ENCODE results near the gene THAP8. TPM values are rescaled to one million over a fixed set of nuclear protein-coding genes. Genes with fewer than 3 reads are reported as not detected.

The THAP8 gene
- total RNA-seq, 1 experiment from 2014 or later = 3.6 TPM

- Histone ChIP-seq H3K36me3 (ENCODE audit: insufficient read depth, low read length) (peaks cover 28% of the 10 kb centered on the region; the same call in 1 of the 2 replicates), H3K27me3 (ENCODE audit: low read length) (no peaks in the 10 kb centered on the region), H3K9ac (ENCODE audit: low read length) (no peak overlapping the region), H3K4me1 (ENCODE audit: low read length) (no peaks in the 10 kb centered on the region), H3K9me2 (replicated peaks; ENCODE audit: insufficient read depth, low read length) (no peaks in the 10 kb centered on the region), H3K4me3 (ENCODE audit: low read length) (no peak overlapping the region), H3K27ac (ENCODE audit: low read length) (no peak overlapping the region), H4K20me1 (ENCODE audit: insufficient read depth, low read depth, low read length) (no peaks in the 10 kb centered on the region), H3K9me3 (ENCODE audit: low read length) (no peaks in the 10 kb centered on the region), H3K4me2 (ENCODE audit: low read depth, low read length, poor library complexity, severe bottlenecking) (no peak overlapping the region), H3K79me2 (ENCODE audit: low read length) (no peaks in the 10 kb centered on the region), H2AFZ (ENCODE audit: low read length) (no peak overlapping the region)
- DNase-seq = no peak
Observed at GRCh38 chr19:36093146-36093662, 39.1 kb upstream of the THAP8 start.

DNA sequence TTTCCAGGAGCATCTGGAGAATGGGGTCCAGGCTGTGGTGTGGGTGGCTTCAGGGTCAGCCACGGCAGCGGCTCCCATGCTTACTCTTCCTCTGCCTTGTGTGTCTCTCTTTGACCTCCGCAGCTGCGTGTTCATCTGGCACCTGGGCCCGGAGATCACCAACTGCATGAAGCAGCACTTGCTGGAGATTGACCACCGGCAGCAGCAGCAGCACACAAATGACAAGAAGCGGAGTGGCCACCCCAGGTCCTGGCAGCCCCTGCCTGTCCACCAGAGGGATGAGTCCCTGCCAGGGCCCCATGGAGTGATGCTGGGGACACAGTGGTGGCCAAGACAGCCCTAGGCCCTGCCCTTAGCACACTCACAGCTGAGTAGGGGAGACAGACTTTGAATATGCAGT, 38.5 kb upstream of the THAP8 start:
- Histone ChIP-seq H3K4me2 (ENCODE audit: low read depth, low read length, poor library complexity, severe bottlenecking) (no peak overlapping the region), H2AFZ (ENCODE audit: low read length) (no peak overlapping the region), H4K20me1 (ENCODE audit: insufficient read depth, low read depth, low read length) (no peaks in the 10 kb centered on the region), H3K4me3 (ENCODE audit: low read length) (no peak overlapping the region), H3K9me2 (replicated peaks; ENCODE audit: insufficient read depth, low read length) (no peaks in the 10 kb centered on the region), H3K9me3 (ENCODE audit: low read length) (no peaks in the 10 kb centered on the region), H3K36me3 (ENCODE audit: insufficient read depth, low read length) (peaks cover 28% of the 10 kb centered on the region; the same call in 1 of the 2 replicates), H3K27me3 (ENCODE audit: low read length) (no peaks in the 10 kb centered on the region), H3K4me1 (ENCODE audit: low read length) (no peaks in the 10 kb centered on the region), H3K9ac (ENCODE audit: low read length) (no peak overlapping the region), H3K27ac (ENCODE audit: low read length) (no peak overlapping the region), H3K79me2 (ENCODE audit: low read length) (no peaks in the 10 kb centered on the region)
- DNase-seq = no peak

DNA sequence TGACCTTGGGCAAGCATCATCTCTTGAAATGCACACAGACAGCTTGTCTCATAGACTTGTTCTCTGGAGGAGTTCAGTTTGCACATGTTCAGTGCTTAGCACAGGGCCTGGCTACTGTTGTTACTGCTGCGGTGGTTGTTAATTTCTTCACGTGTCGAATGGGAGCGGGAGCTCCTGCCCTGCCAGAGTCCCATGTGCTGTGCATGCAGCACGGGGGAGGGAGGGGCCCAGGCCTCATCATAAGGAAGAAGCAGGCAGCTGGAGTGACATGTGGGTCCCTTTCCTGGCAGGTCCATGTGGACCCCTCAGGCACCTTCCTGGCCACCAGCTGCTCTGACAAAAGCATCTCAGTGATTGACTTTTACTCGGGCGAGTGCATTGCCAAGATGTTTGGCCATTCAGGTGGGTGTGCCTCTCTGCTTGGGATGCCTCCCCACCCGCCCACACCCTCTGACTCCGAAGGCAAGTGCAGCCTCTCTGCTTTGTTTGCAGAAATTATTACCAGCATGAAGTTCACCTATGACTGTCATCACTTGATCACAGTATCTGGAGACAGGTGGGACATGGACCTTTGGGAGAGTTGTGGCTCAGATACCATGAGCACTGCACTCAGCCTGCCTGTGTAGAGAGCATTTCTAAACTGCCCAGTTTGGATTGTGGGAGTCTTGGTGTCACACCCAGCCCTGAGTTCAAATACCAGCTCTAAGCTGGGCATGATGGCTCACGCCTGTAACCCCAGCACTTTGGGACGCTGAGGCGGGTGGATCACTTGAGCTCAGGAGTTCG, 37.0 kb upstream of the THAP8 start:
- H3K9ac ChIP-seq (ENCODE audit: low read length) = no peak overlapping the region
- H3K36me3 ChIP-seq (ENCODE audit: insufficient read depth, low read length) = peaks cover 26% of the 10 kb centered on the region; the same call in 1 of the 2 replicates
- no peak overlapping the region for H3K4me3 ChIP-seq (ENCODE audit: low read length)
- H3K4me2 ChIP-seq (ENCODE audit: low read depth, low read length, poor library complexity, severe bottlenecking) = no peak overlapping the region
- H3K4me1 ChIP-seq (ENCODE audit: low read length) = no peaks in the 10 kb centered on the region
- no peaks in the 10 kb centered on the region for H4K20me1 ChIP-seq (ENCODE audit: insufficient read depth, low read depth, low read length)
- no peaks in the 10 kb centered on the region for H3K9me3 ChIP-seq (ENCODE audit: low read length)
- no peak overlapping the region for H2AFZ ChIP-seq (ENCODE audit: low read length)
- H3K9me2 ChIP-seq (replicated peaks; ENCODE audit: insufficient read depth, low read length) = no peaks in the 10 kb centered on the region
- no peak for DNase-seq
- no peaks in the 10 kb centered on the region for H3K27me3 ChIP-seq (ENCODE audit: low read length)
- H3K79me2 ChIP-seq (ENCODE audit: low read length) = no peaks in the 10 kb centered on the region
- H3K27ac ChIP-seq (ENCODE audit: low read length) = no peak overlapping the region

DNA sequence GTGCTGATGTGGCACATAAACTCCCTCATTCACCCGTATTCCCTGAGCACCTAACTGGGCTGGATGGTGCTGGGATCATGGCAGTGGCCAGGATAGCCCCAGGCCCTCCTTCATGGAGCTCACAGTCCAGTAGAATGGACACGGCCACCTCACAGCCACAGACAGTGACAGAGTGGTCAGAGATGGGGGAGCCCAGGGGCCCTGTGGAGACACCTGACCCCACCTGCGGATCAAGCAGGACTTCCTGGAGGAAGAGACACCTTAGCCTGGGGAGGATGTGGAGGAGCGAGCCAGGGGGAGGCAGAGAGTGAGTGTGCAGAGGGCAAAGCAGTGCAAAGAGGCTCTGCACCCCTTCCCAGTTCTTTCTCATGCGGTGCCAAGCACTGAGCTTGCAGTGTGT, 35.8 kb upstream of the THAP8 start:
- Histone ChIP-seq H3K27me3 (ENCODE audit: low read length) (no peaks in the 10 kb centered on the region), H3K36me3 (ENCODE audit: insufficient read depth, low read length) (peaks cover 22% of the 10 kb centered on the region; the same call in 1 of the 2 replicates), H3K9ac (ENCODE audit: low read length) (no peak overlapping the region), H3K4me1 (ENCODE audit: low read length) (no peaks in the 10 kb centered on the region), H3K9me3 (ENCODE audit: low read length) (no peaks in the 10 kb centered on the region), H4K20me1 (ENCODE audit: insufficient read depth, low read depth, low read length) (no peaks in the 10 kb centered on the region), H3K4me2 (ENCODE audit: low read depth, low read length, poor library complexity, severe bottlenecking) (no peak overlapping the region), H3K27ac (ENCODE audit: low read length) (no peak overlapping the region), H3K79me2 (ENCODE audit: low read length) (no peaks in the 10 kb centered on the region), H3K4me3 (ENCODE audit: low read length) (no peak overlapping the region), H2AFZ (ENCODE audit: low read length) (no peak overlapping the region), H3K9me2 (replicated peaks; ENCODE audit: insufficient read depth, low read length) (no peaks in the 10 kb centered on the region)
- no peak for DNase-seq

DNA sequence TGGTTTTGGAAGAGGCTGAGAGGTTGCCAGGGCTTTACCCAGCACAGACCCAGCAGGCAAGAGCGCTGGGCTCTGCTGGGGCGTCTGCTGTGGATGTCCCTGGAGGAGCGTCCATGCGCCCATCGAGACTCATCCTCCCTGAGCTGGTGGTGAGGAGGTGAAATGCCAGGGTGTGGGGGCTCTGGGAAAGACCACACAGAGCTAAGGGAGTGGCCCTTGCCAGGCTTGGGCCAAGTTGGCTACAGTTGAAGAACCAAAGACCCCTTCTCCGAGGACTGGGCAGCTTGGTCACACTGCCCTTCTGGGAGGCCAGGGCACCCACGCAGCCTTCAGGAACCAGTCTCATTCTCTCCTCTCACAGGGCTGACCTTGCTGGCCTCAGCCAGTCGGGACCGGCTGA, 32.2 kb upstream of the THAP8 start:
- H3K27ac ChIP-seq (ENCODE audit: low read length) = no peak overlapping the region

DNA sequence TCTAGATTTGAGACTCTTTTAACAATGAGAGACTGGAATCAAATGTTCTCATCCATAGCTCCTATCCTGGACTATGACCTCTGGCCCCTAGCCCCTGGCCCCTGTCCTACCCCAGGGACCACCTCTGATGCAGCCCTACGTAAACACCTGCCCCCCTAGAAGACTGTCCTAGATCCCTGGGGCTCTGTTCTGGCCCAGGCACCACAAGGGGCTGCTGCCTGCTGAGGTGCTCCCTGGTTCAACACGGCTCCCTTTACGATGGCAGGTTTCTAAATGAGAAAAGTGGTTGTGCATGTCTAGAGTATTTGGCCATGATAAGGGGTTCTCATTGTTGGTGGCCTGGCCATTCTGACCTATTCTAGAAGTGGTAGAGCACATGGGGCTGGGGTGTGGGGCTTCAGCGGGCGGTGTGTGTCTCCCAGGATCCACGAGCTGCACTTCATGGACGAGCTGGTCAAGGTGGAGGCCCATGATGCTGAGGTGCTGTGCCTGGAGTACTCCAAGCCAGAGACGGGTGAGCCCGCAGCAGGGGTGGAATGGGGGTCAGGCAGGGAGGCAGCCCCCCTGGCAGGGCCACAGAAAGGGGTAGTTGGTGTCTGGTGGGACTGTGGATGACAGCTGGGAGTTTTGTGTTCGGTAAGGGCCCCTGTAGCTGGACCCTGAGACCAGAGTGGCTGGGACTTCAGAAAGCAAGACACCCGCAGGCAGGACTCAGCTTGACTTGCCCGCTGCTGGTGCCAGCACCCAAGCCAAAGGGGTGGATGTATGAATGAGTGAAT, 30.3 kb upstream of the THAP8 start:
- 0 out of 2 replicates have a peak, but pooled peaks cover 2% of the 10 kb centered on the region for H4K20me1 ChIP-seq (ENCODE audit: insufficient read depth, low read depth, low read length)
- no peaks in the 10 kb centered on the region for H3K9me3 ChIP-seq (ENCODE audit: low read length)
- peaks cover 7% of the 10 kb centered on the region for H3K79me2 ChIP-seq (ENCODE audit: low read length)
- H3K9ac ChIP-seq (ENCODE audit: low read length) = no peak overlapping the region
- H3K4me1 ChIP-seq (ENCODE audit: low read length) = no peaks in the 10 kb centered on the region
- no peaks in the 10 kb centered on the region for H3K27me3 ChIP-seq (ENCODE audit: low read length)
- no peak overlapping the region for H2AFZ ChIP-seq (ENCODE audit: low read length)
- peaks cover 39% of the 10 kb centered on the region for H3K36me3 ChIP-seq (ENCODE audit: insufficient read depth, low read length)
- H3K4me3 ChIP-seq (ENCODE audit: low read length) = no peak overlapping the region
- no peak for DNase-seq
- H3K9me2 ChIP-seq (replicated peaks; ENCODE audit: insufficient read depth, low read length) = no peaks in the 10 kb centered on the region
- H3K4me2 ChIP-seq (ENCODE audit: low read depth, low read length, poor library complexity, severe bottlenecking) = no peak overlapping the region
- H3K27ac ChIP-seq (ENCODE audit: low read length) = no peak overlapping the region

More for the DNA sequence above, 32.2 kb upstream of the THAP8 start:
- Histone ChIP-seq H3K9me3 (ENCODE audit: low read length) (no peaks in the 10 kb centered on the region), H3K4me2 (ENCODE audit: low read depth, low read length, poor library complexity, severe bottlenecking) (no peak overlapping the region), H3K79me2 (ENCODE audit: low read length) (no peaks in the 10 kb centered on the region), H3K9ac (ENCODE audit: low read length) (no peak overlapping the region), H3K9me2 (replicated peaks; ENCODE audit: insufficient read depth, low read length) (no peaks in the 10 kb centered on the region), H4K20me1 (ENCODE audit: insufficient read depth, low read depth, low read length) (0 out of 2 replicates have a peak, but pooled peaks cover 2% of the 10 kb centered on the region), H3K27me3 (ENCODE audit: low read length) (no peaks in the 10 kb centered on the region), H3K36me3 (ENCODE audit: insufficient read depth, low read length) (peaks cover 30% of the 10 kb centered on the region), H2AFZ (ENCODE audit: low read length) (no peak overlapping the region), H3K4me1 (ENCODE audit: low read length) (no peaks in the 10 kb centered on the region), H3K4me3 (ENCODE audit: low read length) (no peak overlapping the region)
- DNase-seq = no peak

GRCh38 chr19:36082916-36083315, 28.8 kb upstream of the THAP8 start:
- Histone ChIP-seq H3K9me2 (replicated peaks; ENCODE audit: insufficient read depth, low read length) (no peaks in the 10 kb centered on the region), H3K4me2 (ENCODE audit: low read depth, low read length, poor library complexity, severe bottlenecking) (no peak overlapping the region), H3K27ac (ENCODE audit: low read length) (no peak overlapping the region), H3K9me3 (ENCODE audit: low read length) (no peaks in the 10 kb centered on the region), H3K79me2 (ENCODE audit: low read length) (peaks cover 8% of the 10 kb centered on the region), H3K4me1 (ENCODE audit: low read length) (no peaks in the 10 kb centered on the region), H3K4me3 (ENCODE audit: low read length) (no peak overlapping the region), H3K36me3 (ENCODE audit: insufficient read depth, low read length) (peaks cover 40% of the 10 kb centered on the region), H3K9ac (ENCODE audit: low read length) (no peak overlapping the region), H2AFZ (ENCODE audit: low read length) (no peak overlapping the region), H4K20me1 (ENCODE audit: insufficient read depth, low read depth, low read length) (0 out of 2 replicates have a peak, but pooled peaks cover 2% of the 10 kb centered on the region), H3K27me3 (ENCODE audit: low read length) (no peaks in the 10 kb centered on the region)
- no peak for DNase-seq

DNA sequence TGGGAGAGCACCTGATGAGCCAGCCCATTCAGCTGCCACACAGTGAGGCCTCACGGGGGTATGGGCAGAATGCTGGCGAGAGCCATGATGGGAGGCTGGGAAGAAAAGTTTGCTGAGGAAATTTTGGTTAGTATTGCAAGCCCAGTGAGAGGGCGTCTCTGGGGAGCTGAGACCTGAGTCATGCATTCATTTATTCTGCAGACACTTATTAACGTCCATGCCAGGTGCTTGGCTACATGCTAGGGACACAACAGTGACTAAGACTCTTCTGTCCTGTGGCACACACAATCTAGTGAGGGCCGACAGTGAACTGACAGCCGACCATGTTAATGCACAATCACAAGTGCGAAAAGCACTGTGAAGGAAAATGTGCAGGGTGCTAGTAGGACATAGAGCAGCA, 27.8 kb upstream of the THAP8 start:
- H4K20me1 ChIP-seq (ENCODE audit: insufficient read depth, low read depth, low read length) = 0 out of 2 replicates have a peak, but pooled peaks cover 2% of the 10 kb centered on the region

More for the DNA sequence above, 27.8 kb upstream of the THAP8 start:
- Histone ChIP-seq H3K27me3 (ENCODE audit: low read length) (no peaks in the 10 kb centered on the region), H3K4me3 (ENCODE audit: low read length) (no peak overlapping the region), H3K4me1 (ENCODE audit: low read length) (no peaks in the 10 kb centered on the region), H3K4me2 (ENCODE audit: low read depth, low read length, poor library complexity, severe bottlenecking) (no peak overlapping the region), H3K9me3 (ENCODE audit: low read length) (no peaks in the 10 kb centered on the region), H3K9me2 (replicated peaks; ENCODE audit: insufficient read depth, low read length) (no peaks in the 10 kb centered on the region), H3K79me2 (ENCODE audit: low read length) (peaks cover 8% of the 10 kb centered on the region), H3K9ac (ENCODE audit: low read length) (no peak overlapping the region), H3K27ac (ENCODE audit: low read length) (no peak overlapping the region), H2AFZ (ENCODE audit: low read length) (no peak overlapping the region), H3K36me3 (ENCODE audit: insufficient read depth, low read length) (peaks cover 40% of the 10 kb centered on the region)
- no peak for DNase-seq
